Measurements from ENCODE around the gene DMC1.

GRCh38 chr22:38599466-38599865 is 29.5 kb upstream of the DMC1 start:
- TF ChIP-seq POLR2A (IDR thresholded peaks at IDR 0.05): no peak
- TF ChIP-seq CTCF (IDR thresholded peaks at IDR 0.05 in 4 of 5, conservative IDR thresholded peaks at IDR 0.05 in 1 of 5): no peak

Data from gastrocnemius medialis (tissue), 4 donors.